ENCODE data around the gene C19orf47.

C19orf47 gene

GRCh38 chr19:40322951-40323615, 25.1 kb downstream of the C19orf47 start:
- DNase-seq (ENCODE audit: extremely low read depth, low read depth), result no peak
- no peak for TF ChIP-seq CTCF (IDR thresholded peaks at IDR 0.05; ENCODE audit: low read depth, low read length)

- DNase-seq (ENCODE audit: extremely low read depth, low read depth), result no peak
- no peak for TF ChIP-seq CTCF (IDR thresholded peaks at IDR 0.05; ENCODE audit: low read depth, low read length)
These were observed 26.0 kb downstream of the C19orf47 start for GRCh38 chr19:40322271-40322610.

GRCh38 chr19:40321566-40322270, 26.5 kb downstream of the C19orf47 start:
- TF ChIP-seq CTCF (IDR thresholded peaks at IDR 0.05; ENCODE audit: low read depth, low read length), result no peak
- DNase-seq (ENCODE audit: extremely low read depth, low read depth), result no peak

GRCh38 chr19:40321076-40321475, 27.1 kb downstream of the C19orf47 start:
- no peak for DNase-seq (ENCODE audit: extremely low read depth, low read depth)
- TF ChIP-seq CTCF (IDR thresholded peaks at IDR 0.05; ENCODE audit: low read depth, low read length), result no peak

- no peak for TF ChIP-seq CTCF (IDR thresholded peaks at IDR 0.05; ENCODE audit: low read depth, low read length)
- no peak for DNase-seq (ENCODE audit: extremely low read depth, low read depth)
These were observed 27.6 kb downstream of the C19orf47 start for GRCh38 chr19:40320558-40320935.

GRCh38 chr19:40317338-40317737, 30.9 kb downstream of the C19orf47 start:
- TF ChIP-seq CTCF (IDR thresholded peaks at IDR 0.05; ENCODE audit: low read depth, low read length), result no peak
- no peak for DNase-seq (ENCODE audit: extremely low read depth, low read depth)

- DNase-seq (ENCODE audit: extremely low read depth, low read depth), result no peak
- TF ChIP-seq CTCF (IDR thresholded peaks at IDR 0.05; ENCODE audit: low read depth, low read length), result no peak
These were observed 32.3 kb downstream of the C19orf47 start for GRCh38 chr19:40315812-40316470.
